Measurements from ENCODE around the gene HSF2BP.
"Not testable (repeated sequence)": the region's sequence is repeated elsewhere in the genome, so short reads cannot be mapped to it uniquely, and the experiment has no call there.

- TF ChIP-seq, protein P1, sequence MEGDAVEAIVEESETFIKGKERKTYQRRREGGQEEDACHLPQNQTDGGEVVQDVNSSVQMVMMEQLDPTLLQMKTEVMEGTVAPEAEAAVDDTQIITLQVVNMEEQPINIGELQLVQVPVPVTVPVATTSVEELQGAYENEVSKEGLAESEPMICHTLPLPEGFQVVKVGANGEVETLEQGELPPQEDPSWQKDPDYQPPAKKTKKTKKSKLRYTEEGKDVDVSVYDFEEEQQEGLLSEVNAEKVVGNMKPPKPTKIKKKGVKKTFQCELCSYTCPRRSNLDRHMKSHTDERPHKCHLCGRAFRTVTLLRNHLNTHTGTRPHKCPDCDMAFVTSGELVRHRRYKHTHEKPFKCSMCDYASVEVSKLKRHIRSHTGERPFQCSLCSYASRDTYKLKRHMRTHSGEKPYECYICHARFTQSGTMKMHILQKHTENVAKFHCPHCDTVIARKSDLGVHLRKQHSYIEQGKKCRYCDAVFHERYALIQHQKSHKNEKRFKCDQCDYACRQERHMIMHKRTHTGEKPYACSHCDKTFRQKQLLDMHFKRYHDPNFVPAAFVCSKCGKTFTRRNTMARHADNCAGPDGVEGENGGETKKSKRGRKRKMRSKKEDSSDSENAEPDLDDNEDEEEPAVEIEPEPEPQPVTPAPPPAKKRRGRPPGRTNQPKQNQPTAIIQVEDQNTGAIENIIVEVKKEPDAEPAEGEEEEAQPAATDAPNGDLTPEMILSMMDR (conservative IDR thresholded peaks at IDR 0.05), result not testable (repeated sequence)
- not testable (repeated sequence) for TF ChIP-seq EZH2 (IDR thresholded peaks at IDR 0.05; ENCODE audit: low read depth)
Measured at GRCh38 chr21:43616861-43617260, 42.4 kb downstream of the HSF2BP start.

All from PC-9 (cell line).